Duodenal mucosa (tissue), 2 donors: Measurements from ENCODE around the gene CCR5AS.
"Not testable (repeated sequence)": the region's sequence is repeated elsewhere in the genome, so short reads cannot be mapped to it uniquely, and the experiment has no call there.

ENCODE experiments used
- H3K27ac ChIP-seq: one replicate; pipeline ENCODE4 v1.7.0; 2013; ENCODE audit warnings: low read depth, low read length
- H3K27me3 ChIP-seq, 2 donors: one replicate each; pipeline ENCODE4 v1.7.0; 2013; ENCODE audit warnings: low read length in 2 of 2, control low read depth in 1 of 2; ENCODE audit not compliant: insufficient read depth in 2 of 2, control insufficient read depth in 1 of 2
- H3K36me3 ChIP-seq, 2 donors: one replicate each; pipeline ENCODE4 v1.7.0; 2013; ENCODE audit warnings: low read length in 2 of 2, control low read depth in 1 of 2; ENCODE audit not compliant: insufficient read depth in 2 of 2, control insufficient read depth in 1 of 2
- H3K4me1 ChIP-seq, 2 donors: one replicate each; pipeline ENCODE4 v1.7.0; 2013; ENCODE audit warnings: low read length in 2 of 2, control low read depth in 1 of 2; ENCODE audit not compliant: insufficient read depth in 2 of 2, control insufficient read depth in 1 of 2
- H3K4me3 ChIP-seq, 2 donors: one replicate each; pipeline ENCODE4 v1.7.0; 2013; ENCODE audit warnings: low read length in 2 of 2, low read depth in 1 of 2
- H3K9ac ChIP-seq, 2 donors: one replicate each; pipeline ENCODE4 v1.7.0; 2013; ENCODE audit warnings: low read length in 2 of 2, low read depth in 1 of 2
- H3K9me3 ChIP-seq, 2 donors: one replicate each; pipeline ENCODE4 v1.7.0; 2013; ENCODE audit warnings: low read length in 2 of 2, control low read depth in 1 of 2; ENCODE audit not compliant: control insufficient read depth in 1 of 2

The CCR5AS gene

GRCh38 chr3:46442576-46443530 is 36.0 kb upstream of the CCR5AS start:
- Histone ChIP-seq H3K4me1 (peaks cover 4 to 7% of the 10 kb centered on the region in 2 donors), H3K4me3 (no peak overlapping the region), H3K27me3 (no peaks in the 10 kb centered on the region), H3K9me3 (no peaks in the 10 kb centered on the region), H3K9ac (no peak overlapping the region), H3K36me3 (no peaks in the 10 kb centered on the region), H3K27ac (no peak overlapping the region)

GRCh38 chr3:46440531-46441294 is 33.8 kb upstream of the CCR5AS start:
- H3K27ac ChIP-seq, result no peak overlapping the region
- H3K9ac ChIP-seq, result no peak overlapping the region
- no peaks in the 10 kb centered on the region for H3K9me3 ChIP-seq
- peaks cover 4 to 7% of the 10 kb centered on the region in 2 donors for H3K4me1 ChIP-seq
- H3K4me3 ChIP-seq, result no peak overlapping the region
- H3K36me3 ChIP-seq, result no peaks in the 10 kb centered on the region
- no peaks in the 10 kb centered on the region for H3K27me3 ChIP-seq

- no peaks in the 10 kb centered on the region for H3K36me3 ChIP-seq
- H3K4me3 ChIP-seq, result no peak overlapping the region
- no peak overlapping the region for H3K27ac ChIP-seq
- H3K9ac ChIP-seq, result no peak overlapping the region
- H3K4me1 ChIP-seq, result peaks cover 4 to 7% of the 10 kb centered on the region in 2 donors
- no peaks in the 10 kb centered on the region for H3K27me3 ChIP-seq
- no peaks in the 10 kb centered on the region for H3K9me3 ChIP-seq
Measured at GRCh38 chr3:46438831-46439230, 32.0 kb upstream of the CCR5AS start.

DNA sequence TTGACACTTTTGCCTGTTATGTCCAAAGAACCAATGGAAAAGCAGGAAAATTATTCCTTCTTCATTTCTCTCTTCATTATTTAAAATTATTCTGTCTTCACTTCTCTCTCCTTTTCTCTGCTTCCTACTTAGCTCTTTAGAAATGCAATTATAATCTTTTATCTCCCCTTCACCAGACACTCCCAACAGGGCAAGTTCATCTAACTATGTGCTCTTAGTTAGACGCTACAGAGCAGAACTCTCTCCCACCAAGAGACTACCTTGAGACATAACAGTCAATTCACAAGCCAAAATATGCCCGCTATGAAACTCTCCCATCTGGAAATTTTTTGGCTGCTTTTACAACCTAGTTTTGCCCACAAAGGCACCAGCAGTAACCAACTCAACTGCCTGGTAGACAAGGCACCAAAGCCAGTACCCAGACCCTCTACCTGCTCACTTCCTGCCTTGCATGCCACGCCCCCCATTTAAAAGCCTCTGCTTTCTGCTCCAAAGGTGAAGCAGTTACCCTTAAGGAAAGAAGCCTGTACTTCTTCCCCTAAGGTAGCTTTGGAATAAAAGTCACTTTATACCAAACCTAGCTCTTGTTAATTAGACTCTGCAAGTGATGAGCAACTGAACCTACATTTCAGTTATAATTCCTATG is 28.3 kb upstream of the CCR5AS start:
- Histone ChIP-seq H3K9ac (no peak overlapping the region), H3K36me3 (no peaks in the 10 kb centered on the region), H3K4me3 (no peak overlapping the region), H3K9me3 (no peaks in the 10 kb centered on the region), H3K4me1 (no peaks in the 10 kb centered on the region), H3K27ac (no peak overlapping the region), H3K27me3 (no peaks in the 10 kb centered on the region)

GRCh38 chr3:46433841-46434240 is 27.0 kb upstream of the CCR5AS start:
- H3K27me3 ChIP-seq, result no peaks in the 10 kb centered on the region
- H3K36me3 ChIP-seq, result no peaks in the 10 kb centered on the region
- no peak overlapping the region for H3K27ac ChIP-seq

GRCh38 chr3:46433118-46433517 is 26.3 kb upstream of the CCR5AS start:
- H3K27me3 ChIP-seq, H3K9me3 ChIP-seq, H3K27ac ChIP-seq, H3K36me3 ChIP-seq, H3K4me3 ChIP-seq, H3K9ac ChIP-seq, H3K4me1 ChIP-seq: not testable (repeated sequence)

More at GRCh38 chr3:46433841-46434240, 27.0 kb upstream of the CCR5AS start:
- Histone ChIP-seq H3K9me3 (no peaks in the 10 kb centered on the region), H3K4me1 (peaks cover 0 to under 1% of the 10 kb centered on the region in 2 donors), H3K4me3 (no peak overlapping the region), H3K9ac (no peak overlapping the region)

DNA sequence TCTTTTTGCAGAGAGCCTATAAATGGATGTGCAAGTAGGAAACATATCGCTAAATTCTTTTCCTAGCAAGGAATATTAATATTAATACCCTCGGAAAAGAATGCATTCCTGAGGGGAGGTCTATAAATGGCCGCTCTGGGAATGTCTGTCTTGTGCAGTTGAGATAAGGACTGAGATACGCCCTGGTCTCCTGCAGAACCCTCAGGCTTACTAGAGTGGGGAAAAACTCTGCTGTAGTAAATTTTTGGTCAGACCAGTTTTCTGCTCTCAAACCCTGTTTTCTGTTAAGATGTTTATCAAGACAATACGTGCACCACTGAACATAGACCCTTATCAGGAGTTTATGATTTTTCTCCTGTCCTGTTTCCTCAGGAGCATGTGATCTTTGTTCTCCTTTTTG is 25.0 kb upstream of the CCR5AS start:
- not testable (repeated sequence) for H3K4me1 ChIP-seq, H3K27me3 ChIP-seq, H3K9ac ChIP-seq, H3K36me3 ChIP-seq, H3K27ac ChIP-seq, H3K4me3 ChIP-seq, H3K9me3 ChIP-seq

- H3K27ac ChIP-seq, H3K4me1 ChIP-seq, H3K9me3 ChIP-seq, H3K9ac ChIP-seq, H3K4me3 ChIP-seq, H3K27me3 ChIP-seq, H3K36me3 ChIP-seq: not testable (repeated sequence)
Measured at GRCh38 chr3:46430879-46431278, 24.0 kb upstream of the CCR5AS start.

DNA sequence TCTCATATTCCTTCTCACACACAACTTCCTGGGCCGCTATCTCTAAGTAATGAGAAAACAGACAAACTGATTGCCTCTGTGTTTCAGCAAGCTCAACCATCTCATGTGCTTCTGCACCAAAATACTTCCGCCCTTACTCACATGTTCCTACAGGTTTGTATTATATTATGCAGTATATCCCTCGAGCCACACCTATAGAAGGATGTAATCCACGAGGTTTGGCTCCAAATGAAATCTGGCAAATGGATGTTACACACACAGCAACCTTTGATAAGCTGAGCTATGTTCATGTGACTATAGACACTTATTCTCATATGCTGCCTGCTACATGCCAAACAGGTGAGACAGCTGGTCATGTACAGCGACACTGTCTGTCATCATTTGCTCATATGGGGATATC is 22.8 kb upstream of the CCR5AS start:
- no peak overlapping the region for H3K27ac ChIP-seq
- no peaks in the 10 kb centered on the region for H3K27me3 ChIP-seq
- H3K4me3 ChIP-seq, result no peak overlapping the region
- H3K9me3 ChIP-seq, result no peaks in the 10 kb centered on the region
- peaks cover 4% of the 10 kb centered on the region in 2 donors for H3K4me1 ChIP-seq
- H3K9ac ChIP-seq, result no peak overlapping the region
- H3K36me3 ChIP-seq, result no peaks in the 10 kb centered on the region

GRCh38 chr3:46429250-46429649 is 22.4 kb upstream of the CCR5AS start:
- no peaks in the 10 kb centered on the region for H3K9me3 ChIP-seq
- H3K36me3 ChIP-seq, result no peaks in the 10 kb centered on the region
- H3K27ac ChIP-seq, result no peak overlapping the region
- no peak overlapping the region for H3K4me3 ChIP-seq
- no peak overlapping the region for H3K9ac ChIP-seq
- H3K4me1 ChIP-seq, result peaks cover 4% of the 10 kb centered on the region in 2 donors
- H3K27me3 ChIP-seq, result no peaks in the 10 kb centered on the region
